Measurements from ENCODE around the gene ICA1L. TPM values are rescaled to one million over a fixed set of nuclear protein-coding genes. Genes with fewer than 3 reads are reported as not detected.
A peak's percentile ranks its signal among the peaks of the same experiment; 100 is the strongest.
"Not testable (repeated sequence)": the region's sequence is repeated elsewhere in the genome, so short reads cannot be mapped to it uniquely, and the experiment has no call there.

ICA1L gene
- total RNA-seq, 1 donor from 2014 or later, result 12.9 TPM

GRCh38 chr2:202910698-202911097 lies 39.1 kb upstream of the ICA1L start:
- H3K4me3 Mint-ChIP-seq, result peak overlapping the region; percentile 99
- H3K27ac Mint-ChIP-seq (ENCODE audit: unreplicated experiment), result no peak overlapping the region
- no peak for DNase-seq (ENCODE audit: low read depth, low spot score)
- no peaks in the 10 kb centered on the region for H3K27me3 Mint-ChIP-seq (ENCODE audit: low read depth)
- TF ChIP-seq CTCF (conservative IDR thresholded peaks at IDR 0.05), result no peak
- H3K36me3 Mint-ChIP-seq (ENCODE audit: low read depth), result peaks cover 6% of the 10 kb centered on the region
- H3K4me1 Mint-ChIP-seq, result peaks cover 46% of the 10 kb centered on the region
- no peaks in the 10 kb centered on the region for H3K9me3 Mint-ChIP-seq

GRCh38 chr2:202910250-202910649 lies 38.7 kb upstream of the ICA1L start:
- not testable (repeated sequence) for H3K9me3 Mint-ChIP-seq; H3K27me3 Mint-ChIP-seq (ENCODE audit: low read depth); H3K27ac Mint-ChIP-seq (ENCODE audit: unreplicated experiment); DNase-seq (ENCODE audit: low read depth, low spot score)
- Mint-ChIP-seq H3K36me3 (ENCODE audit: low read depth) (peaks cover 10% of the 10 kb centered on the region), H3K4me1 (peaks cover 46% of the 10 kb centered on the region), H3K4me3 (peak overlapping the region; percentile 99)

GRCh38 chr2:202909394-202910192 lies 38.0 kb upstream of the ICA1L start:
- no peak for DNase-seq (ENCODE audit: low read depth, low spot score)
- Mint-ChIP-seq H3K4me3 (peak overlapping the region; percentile 99), H3K36me3 (ENCODE audit: low read depth) (peaks cover 14% of the 10 kb centered on the region), H3K4me1 (peaks cover 46% of the 10 kb centered on the region), H3K27me3 (ENCODE audit: low read depth) (no peaks in the 10 kb centered on the region), H3K27ac (ENCODE audit: unreplicated experiment) (no peak overlapping the region), H3K9me3 (peaks cover 6% of the 10 kb centered on the region)
- no peak for TF ChIP-seq CTCF (conservative IDR thresholded peaks at IDR 0.05)

- no peak for TF ChIP-seq CTCF (conservative IDR thresholded peaks at IDR 0.05)
- H3K27ac Mint-ChIP-seq (ENCODE audit: unreplicated experiment), result no peak overlapping the region
- peak overlapping the region; percentile 55 for H3K4me3 Mint-ChIP-seq
- peaks cover 45% of the 10 kb centered on the region for H3K4me1 Mint-ChIP-seq
- no peaks in the 10 kb centered on the region for H3K27me3 Mint-ChIP-seq (ENCODE audit: low read depth)
- DNase-seq (ENCODE audit: low read depth, low spot score), result no peak
- peaks cover 7% of the 10 kb centered on the region for H3K9me3 Mint-ChIP-seq
- peaks cover 23% of the 10 kb centered on the region for H3K36me3 Mint-ChIP-seq (ENCODE audit: low read depth)
Observed at GRCh38 chr2:202908186-202908585, 36.6 kb upstream of the ICA1L start.

GRCh38 chr2:202905507-202905906 lies 33.9 kb upstream of the ICA1L start:
- H3K27ac Mint-ChIP-seq (ENCODE audit: unreplicated experiment); H3K9me3 Mint-ChIP-seq: not testable (repeated sequence)
- H3K36me3 Mint-ChIP-seq (ENCODE audit: low read depth), result peaks cover 23% of the 10 kb centered on the region

GRCh38 chr2:202885190-202885589 lies 13.6 kb upstream of the ICA1L start:
- Mint-ChIP-seq H3K36me3 (ENCODE audit: low read depth) (peaks cover 19% of the 10 kb centered on the region), H3K4me3 (no peak overlapping the region), H3K27me3 (ENCODE audit: low read depth) (no peaks in the 10 kb centered on the region), H3K27ac (ENCODE audit: unreplicated experiment) (no peak overlapping the region), H3K9me3 (no peaks in the 10 kb centered on the region), H3K4me1 (no peaks in the 10 kb centered on the region)
- TF ChIP-seq CTCF (conservative IDR thresholded peaks at IDR 0.05), result no peak
- no peak for DNase-seq (ENCODE audit: low read depth, low spot score)

More at GRCh38 chr2:202905507-202905906, 33.9 kb upstream of the ICA1L start:
- not testable (repeated sequence) for H3K27me3 Mint-ChIP-seq (ENCODE audit: low read depth); DNase-seq (ENCODE audit: low read depth, low spot score)
- peaks cover 28% of the 10 kb centered on the region for H3K4me1 Mint-ChIP-seq
- peak overlapping the region; percentile 18 for H3K4me3 Mint-ChIP-seq

Measured in neural crest cell (in vitro differentiated cells).